Measurements from ENCODE around the gene PMCH.
"Not testable (repeated sequence)": the region's sequence is repeated elsewhere in the genome, so short reads cannot be mapped to it uniquely, and the experiment has no call there.

The PMCH gene

GRCh38 chr12:102197789-102198188 lies at the start of gene PMCH:
TSS of gene PMCH (minus strand) at chr12:102197833. CDS start at chr12:102197770, 63 bp downstream.
- no peak for DNase-seq

GRCh38 chr12:102240859-102241258 lies 43.2 kb upstream of the PMCH start:
- DNase-seq: not testable (repeated sequence)

GRCh38 chr12:102234599-102234998 lies 37.0 kb upstream of the PMCH start:
- DNase-seq: no peak

- DNase-seq: no peak
These were observed 34.8 kb upstream of the PMCH start for GRCh38 chr12:102232446-102232845.

GRCh38 chr12:102232036-102232435 lies 34.4 kb upstream of the PMCH start:
- DNase-seq: no peak

GRCh38 chr12:102227954-102228353 lies 30.3 kb upstream of the PMCH start:
- no peak for DNase-seq

GRCh38 chr12:102220736-102221135 lies 23.1 kb upstream of the PMCH start:
- DNase-seq: no peak

- no peak for DNase-seq
These were observed 18.5 kb upstream of the PMCH start for GRCh38 chr12:102215992-102216691.

GRCh38 chr12:102204025-102204424 lies 6.4 kb upstream of the PMCH start:
- DNase-seq: no peak

- DNase-seq: no peak
These were observed 4.9 kb upstream of the PMCH start for GRCh38 chr12:102202556-102202955.

- DNase-seq: no peak
These were observed 3.9 kb upstream of the PMCH start for GRCh38 chr12:102201436-102202061.

GRCh38 chr12:102195826-102196225 lies 1.8 kb downstream of the PMCH start:
- no peak for DNase-seq

- no peak for DNase-seq
These were observed 15.0 kb downstream of the PMCH start for GRCh38 chr12:102182635-102183034.

- DNase-seq: no peak
These were observed 22.9 kb downstream of the PMCH start for GRCh38 chr12:102174761-102175160.

GRCh38 chr12:102174117-102174516 lies 23.5 kb downstream of the PMCH start:
- DNase-seq: no peak

GRCh38 chr12:102172436-102172835 lies 25.2 kb downstream of the PMCH start:
- DNase-seq: no peak

- no peak for DNase-seq
These were observed 25.7 kb downstream of the PMCH start for GRCh38 chr12:102171951-102172350.

GRCh38 chr12:102169922-102170621 lies 27.6 kb downstream of the PMCH start:
- no peak for DNase-seq

- no peak for DNase-seq
These were observed 29.6 kb downstream of the PMCH start for GRCh38 chr12:102167821-102168604.

- no peak for DNase-seq
These were observed 34.2 kb downstream of the PMCH start for GRCh38 chr12:102163383-102163782.

GRCh38 chr12:102155206-102155605 lies 42.4 kb downstream of the PMCH start:
- DNase-seq: not testable (repeated sequence)

GRCh38 chr12:102147062-102147587 lies 50.5 kb downstream of the PMCH start:
- DNase-seq: not testable (repeated sequence)

All from activated gamma-delta T cell treated with Interleukin-2 at 50 U/mL for 16 hours (primary cell).